ENCODE measurements around the gene STXBP5L.
A peak's percentile ranks its signal among the peaks of the same experiment; 100 is the strongest.

The STXBP5L gene

GRCh38 chr3:120982608-120983320 lies 74.8 kb downstream of the STXBP5L start:
- H3K36me3 ChIP-seq: peaks cover 0 to 15% (median 5%) of the 10 kb centered on the region in 11 experiments; a peak in 6 of 22 replicates
- TF ChIP-seq Cebpa-rat (IDR thresholded peaks at IDR 0.05): no peak
- H3K4me3 ChIP-seq: no peak overlapping the region
- H3K9me3 ChIP-seq (replicated peaks in 1 of 11): peaks cover 8 to 28% (median 19%) of the 10 kb centered on the region in 11 experiments
- H3K27me3 ChIP-seq: no peaks in the 10 kb centered on the region
- H3K4me2 ChIP-seq: no peak overlapping the region
- peaks cover 0 to 11% (median 7%) of the 10 kb centered on the region in 10 experiments; a peak in 7 of 20 replicates for H3K4me1 ChIP-seq
- peaks cover 0 to 8% (median 0%) of the 10 kb centered on the region in 11 experiments; a peak in 2 of 22 replicates for H4K20me1 ChIP-seq
- H3K9ac ChIP-seq: no peak overlapping the region
- no peak overlapping the region for H3K27ac ChIP-seq

GRCh38 chr3:120983321-120983665 lies 75.3 kb downstream of the STXBP5L start:
- no peak overlapping the region for H3K27ac ChIP-seq
- H3K27me3 ChIP-seq: no peaks in the 10 kb centered on the region
- 0 out of 22 replicates have a peak overlapping the region, but pooled peaks of 2 of the 11 experiments have one; percentile 1 to 3 for H3K4me2 ChIP-seq
- peaks cover 0 to 15% (median 5%) of the 10 kb centered on the region in 11 experiments; a peak in 6 of 22 replicates for H3K36me3 ChIP-seq
- H3K4me3 ChIP-seq: no peak overlapping the region
- peaks cover 0 to 11% (median 7%) of the 10 kb centered on the region in 10 experiments; a peak in 7 of 20 replicates for H3K4me1 ChIP-seq
- peaks cover 0 to 8% (median 0%) of the 10 kb centered on the region in 11 experiments; a peak in 2 of 22 replicates for H4K20me1 ChIP-seq
- H3K9ac ChIP-seq: no peak overlapping the region
- TF ChIP-seq Cebpa-rat (IDR thresholded peaks at IDR 0.05): no peak
- peaks cover 8 to 27% (median 19%) of the 10 kb centered on the region in 11 experiments for H3K9me3 ChIP-seq (replicated peaks in 1 of 11)

GRCh38 chr3:120983841-120984240 lies 75.8 kb downstream of the STXBP5L start:
- peaks cover 0 to 15% (median 5%) of the 10 kb centered on the region in 11 experiments; a peak in 6 of 22 replicates for H3K36me3 ChIP-seq
- TF ChIP-seq Cebpa-rat (IDR thresholded peaks at IDR 0.05): no peak
- no peaks in the 10 kb centered on the region for H3K27me3 ChIP-seq
- peaks cover 0 to 11% (median 7%) of the 10 kb centered on the region in 10 experiments; a peak in 7 of 20 replicates for H3K4me1 ChIP-seq
- H4K20me1 ChIP-seq: peaks cover 0 to 8% (median 0%) of the 10 kb centered on the region in 11 experiments; a peak in 2 of 22 replicates
- H3K27ac ChIP-seq: no peak overlapping the region
- H3K4me2 ChIP-seq: peak overlapping the region in 6 of 11 experiments; percentile 1 to 15 (median 4); a peak in 1 of 22 replicates
- H3K9ac ChIP-seq: no peak overlapping the region
- H3K9me3 ChIP-seq (replicated peaks in 1 of 11): peaks cover 7 to 25% (median 17%) of the 10 kb centered on the region in 11 experiments
- H3K4me3 ChIP-seq: no peak overlapping the region

- Histone ChIP-seq H3K4me2 (no peak overlapping the region), H3K9me3 (replicated peaks in 1 of 11) (peaks cover 0 to 19% (median 12%) of the 10 kb centered on the region in 11 experiments; a peak in 15 of 22 replicates), H3K4me1 (peaks cover 0 to 11% (median 7%) of the 10 kb centered on the region in 10 experiments; a peak in 7 of 20 replicates), H3K9ac (no peak overlapping the region), H3K4me3 (no peak overlapping the region), H3K27ac (no peak overlapping the region), H3K36me3 (peaks cover 0 to 12% (median 0%) of the 10 kb centered on the region in 11 experiments; a peak in 3 of 22 replicates), H3K27me3 (no peaks in the 10 kb centered on the region), H4K20me1 (peaks cover 0 to 8% (median 0%) of the 10 kb centered on the region in 11 experiments; a peak in 2 of 22 replicates)
- TF ChIP-seq Cebpa-rat (IDR thresholded peaks at IDR 0.05): no peak
These were observed 77.2 kb downstream of the STXBP5L start for GRCh38 chr3:120985242-120985641.

GRCh38 chr3:120988994-120989393 lies 81.0 kb downstream of the STXBP5L start:
- H3K27ac ChIP-seq: no peak overlapping the region
- peaks cover 0 to 2% (median under 1%) of the 10 kb centered on the region in 10 experiments; a peak in 3 of 20 replicates for H3K4me1 ChIP-seq
- no peak overlapping the region for H3K4me2 ChIP-seq
- no peak overlapping the region for H3K9ac ChIP-seq
- no peaks in the 10 kb centered on the region for H4K20me1 ChIP-seq
- peaks cover 0 to 12% (median 6%) of the 10 kb centered on the region in 11 experiments; a peak in 13 of 22 replicates for H3K9me3 ChIP-seq (replicated peaks in 1 of 11)
- H3K27me3 ChIP-seq: no peaks in the 10 kb centered on the region
- H3K36me3 ChIP-seq: no peaks in the 10 kb centered on the region; a peak in 1 of 22 replicates
- H3K4me3 ChIP-seq: no peak overlapping the region
- TF ChIP-seq Cebpa-rat (IDR thresholded peaks at IDR 0.05): no peak

- Histone ChIP-seq H3K4me1 (no peaks in the 10 kb centered on the region), H3K27ac (no peak overlapping the region), H4K20me1 (no peaks in the 10 kb centered on the region), H3K9me3 (replicated peaks in 1 of 11) (peaks cover 6 to 18% (median 11%) of the 10 kb centered on the region in 11 experiments; a peak in 18 of 22 replicates), H3K27me3 (no peaks in the 10 kb centered on the region), H3K4me2 (no peak overlapping the region), H3K4me3 (no peak overlapping the region), H3K9ac (no peak overlapping the region), H3K36me3 (peaks cover 0 to 17% (median 10%) of the 10 kb centered on the region in 11 experiments; a peak in 12 of 22 replicates)
- TF ChIP-seq Cebpa-rat (IDR thresholded peaks at IDR 0.05): no peak
These were observed 110.9 kb downstream of the STXBP5L start for GRCh38 chr3:121018917-121019321.

- H3K4me3 ChIP-seq: no peak overlapping the region
- H4K20me1 ChIP-seq: no peaks in the 10 kb centered on the region
- no peak overlapping the region for H3K4me2 ChIP-seq
- H3K9me3 ChIP-seq (replicated peaks in 1 of 11): no peaks in the 10 kb centered on the region; a peak in 1 of 22 replicates
- H3K27me3 ChIP-seq: no peaks in the 10 kb centered on the region
- peaks cover 0 to 13% (median 6%) of the 10 kb centered on the region in 11 experiments; a peak in 8 of 22 replicates for H3K36me3 ChIP-seq
- no peak for TF ChIP-seq Cebpa-rat (IDR thresholded peaks at IDR 0.05)
- no peak overlapping the region for H3K9ac ChIP-seq
- H3K4me1 ChIP-seq: no peaks in the 10 kb centered on the region
- H3K27ac ChIP-seq: no peak overlapping the region
These were observed 155.6 kb downstream of the STXBP5L start for GRCh38 chr3:121063628-121064027.

- Histone ChIP-seq H3K27me3 (no peaks in the 10 kb centered on the region), H3K4me3 (no peak overlapping the region), H3K4me2 (no peak overlapping the region), H3K27ac (no peak overlapping the region), H3K9me3 (replicated peaks in 1 of 11) (no peaks in the 10 kb centered on the region; a peak in 1 of 22 replicates), H4K20me1 (no peaks in the 10 kb centered on the region), H3K9ac (no peak overlapping the region), H3K4me1 (no peaks in the 10 kb centered on the region), H3K36me3 (peaks cover 0 to 13% (median 6%) of the 10 kb centered on the region in 11 experiments; a peak in 8 of 22 replicates)
- TF ChIP-seq Cebpa-rat (IDR thresholded peaks at IDR 0.05): no peak
These were observed 156.1 kb downstream of the STXBP5L start for GRCh38 chr3:121064121-121064520.

- Histone ChIP-seq H3K27ac (no peak overlapping the region), H3K27me3 (no peaks in the 10 kb centered on the region), H3K9ac (no peak overlapping the region), H3K36me3 (peaks cover 0 to 3% (median 0%) of the 10 kb centered on the region in 11 experiments; a peak in 2 of 22 replicates), H3K4me3 (no peak overlapping the region), H3K9me3 (replicated peaks in 1 of 11) (peaks cover 5 to 14% (median 10%) of the 10 kb centered on the region in 11 experiments; a peak in 19 of 22 replicates), H4K20me1 (no peaks in the 10 kb centered on the region), H3K4me1 (peaks cover 0 to 7% (median 0%) of the 10 kb centered on the region in 10 experiments; a peak in 3 of 20 replicates), H3K4me2 (no peak overlapping the region)
- TF ChIP-seq Cebpa-rat (IDR thresholded peaks at IDR 0.05): no peak
These were observed 164.1 kb downstream of the STXBP5L start for GRCh38 chr3:121072133-121072532.

Data from BLaER1 treated with 17β-estradiol and CSF1 and Interleukin-3, amounts not matched to agents 10 nM and 100 nM (cell line).